Hepatocyte (in vitro differentiated cells): Measurements from ENCODE around the gene MEF2A. TPM values are rescaled to one million over a fixed set of nuclear protein-coding genes. Genes with fewer than 3 reads are reported as not detected.

Source experiments
- DNase-seq: peaks from one replicate; pipeline ENCODE4 v3.0.0-alpha.2; 2016; ENCODE audit warnings: low spot score
- H2AFZ ChIP-seq: fragments of 200-600 bp; sonication (generic); 2 replicates; pipeline ENCODE4 v1.6.0; 2016; ENCODE audit warnings: antibody characterized with exemption, mild to moderate bottlenecking
- H3K27ac ChIP-seq: fragments of 200-600 bp; sonication (generic); 2 replicates; pipeline ENCODE4 v1.5.1; 2016; ENCODE audit warnings: mild to moderate bottlenecking
- H3K27me3 ChIP-seq: fragments of 200-600 bp; sonication (generic); 2 replicates; pipeline ENCODE4 v1.6.1; 2016
- H3K36me3 ChIP-seq: fragments of 200-600 bp; sonication (generic); replicated peaks from 2 replicates; pipeline ENCODE4 v1.5.1; 2016; ENCODE audit warnings: low read depth; ENCODE audit not compliant: insufficient read depth
- H3K4me1 ChIP-seq: fragments of 200-600 bp; sonication (generic); 2 replicates; pipeline ENCODE4 v1.5.1; 2016; ENCODE audit warnings: mild to moderate bottlenecking, moderate library complexity; ENCODE audit not compliant: insufficient read depth
- H3K4me2 ChIP-seq: fragments of 200-600 bp; sonication (generic); 2 replicates; pipeline ENCODE4 v1.6.0; 2016
- H3K4me3 ChIP-seq: fragments of 200-600 bp; sonication (generic); 2 replicates; pipeline ENCODE4 v1.5.1; 2016; ENCODE audit warnings: mild to moderate bottlenecking
- H3K79me2 ChIP-seq: fragments of 200-600 bp; sonication (generic); 2 replicates; pipeline ENCODE4 v1.6.0; 2017; ENCODE audit warnings: mild to moderate bottlenecking
- H3K9me2 ChIP-seq: fragments of 200-600 bp; sonication (generic); replicated peaks from 2 replicates; pipeline ENCODE4 v1.6.0; 2017; ENCODE audit warnings: mild to moderate bottlenecking; ENCODE audit not compliant: insufficient read depth
- H3K9me3 ChIP-seq: fragments of 200-600 bp; sonication (generic); 2 replicates; pipeline ENCODE4 v1.5.1; 2016; ENCODE audit warnings: low read depth, mild to moderate bottlenecking
- H4K20me1 ChIP-seq: fragments of 200-600 bp; sonication (generic); 2 replicates; pipeline ENCODE4 v1.6.0; 2016; ENCODE audit warnings: mild to moderate bottlenecking; ENCODE audit not compliant: insufficient read depth, poor library complexity, severe bottlenecking
- CTCF ChIP-seq: fragments of 200-600 bp; sonication (generic); IDR thresholded peaks from 2 replicates; pipeline ENCODE4 v1.5.1; 2016; ENCODE audit warnings: antibody characterized with exemption, mild to moderate bottlenecking; ENCODE audit not compliant: poor library complexity
- EZH2 ChIP-seq: fragments of 200-600 bp; sonication (generic); IDR thresholded peaks from 2 replicates; pipeline ENCODE4 v1.6.1; 2016; ENCODE audit warnings: antibody characterized with exemption, mild to moderate bottlenecking, borderline replicate concordance
- EZH2phosphoT487 ChIP-seq: fragments of 200-600 bp; sonication (generic); IDR thresholded peaks from one replicate; pipeline ENCODE4 v1.6.1; 2018; ENCODE audit warnings: antibody characterized with exemption, mild to moderate bottlenecking, low read depth, moderate library complexity; ENCODE audit not compliant: unreplicated experiment, severe bottlenecking
- WGBS: methylation state at CpG from one replicate; pipeline ENCODE4 v1.1.6; 2016; ENCODE audit warnings: low lambda C conversion rate; ENCODE audit errors: missing lambda C conversion rate; 5-methylcytosine and 5-hydroxymethylcytosine counted together
- polyA plus RNA-seq: library from polyadenylated mRNA; unstranded; fragments of >200 nt; fragmentation: Nextera tagmentation; extraction: Ambion mirVana; gene quantifications from 2 replicates; pipeline ENCODE4 v1.2.1, GENCODE V29; 2016
- total RNA-seq: library from RNA; depleted of rRNA; stranded (reverse); fragments of >200 nt; gene quantifications from 2 replicates; pipeline ENCODE4 v1.2.3, GENCODE V29; 2014

The MEF2A gene
- total and polyA plus RNA-seq, 2 experiments from 2014 or later, result 20.4 to 56.7 TPM

DNA sequence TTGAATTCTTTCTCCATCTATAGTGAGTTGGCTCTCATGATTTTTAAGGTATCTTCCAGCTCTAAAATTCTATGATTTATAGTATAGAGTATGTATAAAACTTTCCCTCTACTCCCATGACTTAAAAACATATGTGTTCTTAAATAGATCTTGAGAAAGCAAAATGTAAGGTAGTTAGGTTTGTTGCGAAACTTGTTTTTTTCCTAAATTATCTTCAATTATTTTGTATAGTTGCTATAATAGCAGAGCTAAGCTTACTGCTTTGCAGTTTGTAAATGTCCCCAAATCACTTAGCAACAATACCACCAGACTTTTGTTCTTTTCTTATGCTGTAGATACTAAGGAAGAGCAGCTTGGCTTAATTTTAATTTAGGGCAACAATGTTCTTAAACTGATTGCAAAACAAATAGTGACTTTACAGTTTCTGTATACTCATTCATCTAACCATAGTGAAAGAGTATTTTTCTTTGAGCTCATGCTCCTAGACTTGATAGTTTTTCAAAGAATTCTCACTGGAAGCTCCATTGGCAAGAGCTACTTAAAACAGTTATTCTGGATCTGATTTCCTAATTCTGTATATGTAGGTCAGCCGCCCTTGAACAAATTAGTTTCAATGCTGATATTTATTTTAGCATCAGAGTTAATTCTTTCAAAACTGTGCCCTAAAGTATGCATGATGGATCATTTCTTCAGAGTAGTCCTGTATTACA is 106.3 kb downstream of the MEF2A start:
- Histone ChIP-seq H3K4me2 (no peak overlapping the region), H3K79me2 (no peaks in the 10 kb centered on the region), H3K4me3 (no peak overlapping the region), H3K27ac (no peak overlapping the region), H3K36me3 (no peaks in the 10 kb centered on the region), H3K27me3 (no peaks in the 10 kb centered on the region), H3K4me1 (no peaks in the 10 kb centered on the region), H2AFZ (no peak overlapping the region), H3K9me3 (no peaks in the 10 kb centered on the region), H4K20me1 (no peaks in the 10 kb centered on the region), H3K9me2 (no peaks in the 10 kb centered on the region)
- TF ChIP-seq CTCF (no peak), EZH2 (no peak), EZH2phosphoT487 (no peak)
- WGBS, result 96% methylated on average over 2 of the region's 2 CpGs
- no peak for DNase-seq

GRCh38 chr15:99673111-99673510 is 107.3 kb downstream of the MEF2A start:
- no peak for DNase-seq
- Histone ChIP-seq H4K20me1 (no peaks in the 10 kb centered on the region), H3K4me2 (no peak overlapping the region), H3K27me3 (no peaks in the 10 kb centered on the region), H3K4me3 (no peak overlapping the region), H3K9me2 (no peaks in the 10 kb centered on the region), H3K4me1 (no peaks in the 10 kb centered on the region), H2AFZ (no peak overlapping the region), H3K79me2 (no peaks in the 10 kb centered on the region), H3K9me3 (no peaks in the 10 kb centered on the region), H3K36me3 (no peaks in the 10 kb centered on the region), H3K27ac (no peak overlapping the region)
- WGBS, result 100% methylated on average over 1 of the region's 1 CpG
- no peak for TF ChIP-seq EZH2phosphoT487
- TF ChIP-seq EZH2, result no peak
- no peak for TF ChIP-seq CTCF

- TF ChIP-seq EZH2phosphoT487, result no peak
- no peak for TF ChIP-seq EZH2
- TF ChIP-seq CTCF, result no peak
- H3K27me3 ChIP-seq, result no peaks in the 10 kb centered on the region
- H4K20me1 ChIP-seq, result no peaks in the 10 kb centered on the region
- H3K9me2 ChIP-seq, result no peaks in the 10 kb centered on the region
- no peak overlapping the region for H3K4me3 ChIP-seq
- H2AFZ ChIP-seq, result no peak overlapping the region
- 97% methylated on average over 2 of the region's 2 CpGs for WGBS
- DNase-seq, result no peak
- no peaks in the 10 kb centered on the region for H3K79me2 ChIP-seq
- H3K4me2 ChIP-seq, result no peak overlapping the region
- H3K9me3 ChIP-seq, result no peaks in the 10 kb centered on the region
- no peaks in the 10 kb centered on the region for H3K36me3 ChIP-seq
- H3K27ac ChIP-seq, result no peak overlapping the region
- H3K4me1 ChIP-seq, result no peaks in the 10 kb centered on the region
Measured at GRCh38 chr15:99674279-99674678, 108.5 kb downstream of the MEF2A start.
